Endothelial cell of umbilical vein (primary cell): ENCODE data around the gene CNTN1. TPM values are rescaled to one million over a fixed set of nuclear protein-coding genes. Genes with fewer than 3 reads are reported as not detected.

Experiments
- BruUV-seq: library from RNA; stranded (reverse); fragments of 400-500 nt; replicated peaks from 2 replicates; lab custom pipeline; 2021; lab: Mats Ljungman, UMichigan
- CTCF ChIA-PET: fragments of 300-600, 350-600 bp; sonication (Branson Sonifier 250); formaldehyde crosslinking; loops from one replicate; lab custom pipeline; 2021; ENCODE audit warnings: antibody characterized with exemption, inconsistent platforms; lab: Charles Lee
- POLR2A ChIA-PET: fragments of 300-600, 350-600 bp; sonication (Branson Sonifier 250); formaldehyde crosslinking; loops from one replicate; lab custom pipeline; 2021; ENCODE audit warnings: antibody characterized with exemption, inconsistent platforms; lab: Charles Lee
- DNase-seq: peaks from one replicate; pipeline ENCODE4 v3.0.0-alpha.2; 2011; ENCODE audit warnings: low read depth, low spot score
- FAIRE-seq: peaks from 2 replicates; lab custom pipeline; 2011; peaks lifted over from hg19 to GRCh38; lab: Jason Lieb, UNC
- H2AFZ ChIP-seq: 2 replicates; pipeline ENCODE4 v1.6.0; 2012; ENCODE audit warnings: low read depth, low read length, control low read depth, inconsistent platforms
- H3K27ac ChIP-seq: 2 replicates; pipeline ENCODE4 v1.5.1; 2011; ENCODE audit warnings: low read depth, mild to moderate bottlenecking, control low read depth, low read length, moderate library complexity; ENCODE audit not compliant: insufficient read depth
- H3K27me3 ChIP-seq, 2 experiments: 2 replicates each; pipeline versions ENCODE4 v1.6.0 to v1.6.1; 2011; ENCODE audit warnings: low read length in 2 of 2, mixed read lengths in 1 of 2; ENCODE audit not compliant: control insufficient read depth in 2 of 2, insufficient read depth in 2 of 2
- H3K36me3 ChIP-seq, 2 experiments: 2 replicates in 1 of 2; 3 replicates in 1 of 2; pipeline ENCODE4 v1.5.1; 2011; ENCODE audit warnings: low read length in 2 of 2, mild to moderate bottlenecking in 1 of 2, moderate library complexity in 1 of 2; ENCODE audit not compliant: control insufficient read depth in 2 of 2, insufficient read depth in 2 of 2; ENCODE audit errors: extremely low read depth in 1 of 2
- H3K4me1 ChIP-seq: 3 replicates; pipeline ENCODE4 v1.5.1; 2011; ENCODE audit warnings: mild to moderate bottlenecking, low read length; ENCODE audit not compliant: control insufficient read depth, insufficient read depth; ENCODE audit errors: extremely low read depth
- H3K4me2 ChIP-seq: 2 replicates; pipeline ENCODE4 v1.6.1; 2011; ENCODE audit warnings: low read length, control low read depth, mixed read lengths; ENCODE audit not compliant: insufficient read depth
- H3K4me3 ChIP-seq, 3 experiments: fragments of 200-600 bp in 1 of 3; sonication (generic), shearing (Covaris generic) in 1 of 3; replicated peaks in 1 of 3; 2 replicates each; pipeline ENCODE4 v1.5.1; 2011 to 2016; ENCODE audit warnings: control low read depth in 3 of 3, low read length in 3 of 3, mild to moderate bottlenecking in 2 of 3, inconsistent platforms in 1 of 3, low read depth in 1 of 3, moderate library complexity in 1 of 3; ENCODE audit not compliant: insufficient read depth in 1 of 3
- H3K79me2 ChIP-seq: 2 replicates; pipeline ENCODE4 v1.6.0; 2012; ENCODE audit warnings: low read length, inconsistent platforms; ENCODE audit not compliant: control insufficient read depth, insufficient read depth
- H3K9ac ChIP-seq: replicated peaks from 2 replicates; pipeline ENCODE3; 2011; ENCODE audit warnings: low read length, control low read depth; ENCODE audit not compliant: insufficient read depth; ENCODE audit errors: extremely low read depth
- H3K9me1 ChIP-seq: replicated peaks from 3 replicates; pipeline ENCODE4 v1.6.0; 2011; ENCODE audit warnings: mild to moderate bottlenecking, low read length; ENCODE audit not compliant: control insufficient read depth, insufficient read depth; ENCODE audit errors: extremely low read depth
- H3K9me3 ChIP-seq: replicated peaks from 2 replicates; pipeline ENCODE4 v1.5.1; 2012; ENCODE audit warnings: low read length, inconsistent platforms; ENCODE audit not compliant: control insufficient read depth, insufficient read depth
- H4K20me1 ChIP-seq: replicated peaks from 2 replicates; pipeline ENCODE3; 2011; ENCODE audit warnings: mild to moderate bottlenecking, low read length; ENCODE audit not compliant: control insufficient read depth, insufficient read depth; ENCODE audit errors: extremely low read depth
- CTCF ChIP-seq, 2 donors: IDR thresholded peaks; 1 replicate in 1 of 2; 2 replicates in 1 of 2; pipeline ENCODE4 v1.5.1; 2011; ENCODE audit warnings: low read length in 2 of 2, mild to moderate bottlenecking in 2 of 2, moderate library complexity in 2 of 2, control low read depth in 1 of 2, inconsistent platforms in 1 of 2, low read depth in 1 of 2; ENCODE audit not compliant: insufficient read depth in 1 of 2; ENCODE audit errors: extremely low read depth in 1 of 2
- EZH2 ChIP-seq: IDR thresholded peaks from 2 replicates; pipeline ENCODE4 v1.6.1; 2012; ENCODE audit warnings: borderline replicate concordance, low read depth, mild to moderate bottlenecking, moderate library complexity, low read length, inconsistent platforms; ENCODE audit not compliant: severe bottlenecking
- FOS ChIP-seq: IDR thresholded peaks from 2 replicates; pipeline ENCODE4 v1.6.1; 2011; ENCODE audit warnings: mild to moderate bottlenecking, low read length, moderate library complexity, borderline replicate concordance; ENCODE audit not compliant: insufficient read depth
- GATA2 ChIP-seq: IDR thresholded peaks from 2 replicates; pipeline ENCODE4 v1.7.0; 2011; ENCODE audit warnings: low read depth, mild to moderate bottlenecking, moderate library complexity, mixed read lengths, low read length; ENCODE audit not compliant: insufficient read length, insufficient read depth
- JUN ChIP-seq: IDR thresholded peaks from 2 replicates; pipeline ENCODE4 v1.6.1; 2011; ENCODE audit warnings: borderline replicate concordance, low read depth; ENCODE audit not compliant: insufficient read length, insufficient read depth
- MAX ChIP-seq: IDR thresholded peaks from 2 replicates; pipeline ENCODE4 v1.6.1; 2011; ENCODE audit not compliant: insufficient read depth, insufficient read length
- MYC ChIP-seq: IDR thresholded peaks from one replicate; pipeline ENCODE4 v1.6.1; 2011; ENCODE audit warnings: mild to moderate bottlenecking, low read depth, low read length
- POLR2A ChIP-seq: IDR thresholded peaks from 2 replicates; pipeline ENCODE4 v1.6.1; 2012; ENCODE audit warnings: low read depth, mild to moderate bottlenecking, control low read depth, low read length
- POLR2AphosphoS5 ChIP-seq: IDR thresholded peaks from 2 replicates; pipeline ENCODE4 v1.6.1; 2012; ENCODE audit warnings: low read depth, mild to moderate bottlenecking, control low read depth, low read length, moderate library complexity; ENCODE audit not compliant: insufficient read depth
- dilution Hi-C: fragments of 300-500 bp; cut with MboI; formaldehyde crosslinking; loops from one replicate; pipeline ENCODE4 v1.15.0; 2019; ENCODE audit warnings: low sequenced_read_pairs; ENCODE audit not compliant: extremely low pct_ligation_motif_present
- intact Hi-C: fragments of 100-400 bp; cut with micrococcal nuclease; formaldehyde crosslinking; loops from one replicate; pipeline ENCODE4 v1.10.0; 2022
- polyA plus RNA-seq, 4 experiments: library from polyadenylated mRNA; depleted of rRNA in 3 of 4; stranded (reverse) in 3 of 4; unstranded in 1 of 4; fragments of >200 nt; gene quantifications; 2 replicates each; pipeline versions ENCODE4 v1.2.1 to v1.2.3, GENCODE V29; 2011 to 2012; ENCODE audit warnings: missing spikeins in 1 of 4
- total RNA-seq: library from RNA; stranded (reverse); gene quantifications from 2 replicates; pipeline ENCODE4 v1.2.3, GENCODE V29; 2021

CNTN1 gene
- total and polyA plus RNA-seq, 2 donors (not counting 3 experiments of a cell fraction or from before 2014, with no cell fraction given): 0.07 TPM; not detected in 1

- Histone ChIP-seq H3K27ac (no peak overlapping the region), H3K4me1 (no peaks in the 10 kb centered on the region), H3K4me3 (no peak overlapping the region), H4K20me1 (no peaks in the 10 kb centered on the region), H3K9me1 (no peaks in the 10 kb centered on the region), H3K36me3 (no peaks in the 10 kb centered on the region), H2AFZ (no peak overlapping the region), H3K4me2 (no peak overlapping the region), H3K9me3 (no peaks in the 10 kb centered on the region), H3K79me2 (no peaks in the 10 kb centered on the region), H3K27me3 (no peaks in the 10 kb centered on the region), H3K9ac (no peak overlapping the region)
- intact Hi-C loops (no loop called here), dilution Hi-C loops (no loop called here)
- BruUV-seq: no TSS peak
- POLR2A ChIA-PET: no interaction called here
- no peak for DNase-seq
- CTCF ChIA-PET: no interaction called here
- FAIRE-seq: no peak
- TF ChIP-seq POLR2AphosphoS5 (no peak), EZH2 (no peak), MYC (no peak), CTCF (IDR thresholded peaks at IDR 0.05; ENCODE audit: extremely low read depth in 1 of 2, insufficient read depth in 1 of 2, low read depth in 1 of 2, low read length in 2 of 2) (no peak), FOS (no peak), MAX (no peak), POLR2A (no peak), GATA2 (no peak), JUN (no peak)
These were observed 77.6 kb downstream of the CNTN1 start for GRCh38 chr12:40769846-40770245.
